GM21723 (cell line): Measurements from ENCODE around the gene HSP90B1.

ENCODE experiments used
- ATAC-seq: cut with Tn5 transposase; IDR thresholded peaks from one replicate; pipeline ENCODE4 v1.9.1; 2021; ENCODE audit warnings: mild to moderate bottlenecking, moderate library complexity; ENCODE audit not compliant: unreplicated experiment

The HSP90B1 gene

GRCh38 chr12:103969391-103969790 is 39.2 kb downstream of the HSP90B1 start:
- no peak for ATAC-seq

- no peak for ATAC-seq
These were observed 43.7 kb downstream of the HSP90B1 start for GRCh38 chr12:103973909-103974308.

GRCh38 chr12:103975368-103975767 is 45.2 kb downstream of the HSP90B1 start:
- no peak for ATAC-seq

GRCh38 chr12:103978384-103978982 is 48.3 kb downstream of the HSP90B1 start:
- ATAC-seq, result no peak

- no peak for ATAC-seq
These were observed 56.6 kb downstream of the HSP90B1 start for GRCh38 chr12:103986829-103987228.

- ATAC-seq, result no peak
These were observed 64.0 kb downstream of the HSP90B1 start for GRCh38 chr12:103994235-103994634.

- ATAC-seq, result no peak
These were observed 66.4 kb downstream of the HSP90B1 start for GRCh38 chr12:103996595-103996994.

- ATAC-seq, result no peak
These were observed 67.2 kb downstream of the HSP90B1 start for GRCh38 chr12:103997286-103997900.
